Breast epithelium (tissue), 3 donors: ENCODE results near the gene CDK14.

Experiments used
- POLR2A ChIP-seq: fragments of 450-650 bp; IDR thresholded peaks from one replicate; pipeline ENCODE4 v1.6.1; 2016; ENCODE audit warnings: antibody characterized with exemption, mild to moderate bottlenecking, moderate library complexity
- POLR2AphosphoS5 ChIP-seq, 3 donors: sonication (generic); formaldehyde crosslinking; IDR thresholded peaks; one replicate each; pipeline ENCODE4 v1.6.1; 2017; ENCODE audit warnings: antibody characterized with exemption in 3 of 3
- TF ChIP-seq, protein P1 (sequence below), 3 donors: fragments of 450-650 bp; IDR thresholded peaks; one replicate each; pipeline ENCODE4 v1.5.1; 2016 to 2017; ENCODE audit warnings: antibody characterized with exemption in 3 of 3, mild to moderate bottlenecking in 3 of 3, moderate library complexity in 3 of 3

DNA sequence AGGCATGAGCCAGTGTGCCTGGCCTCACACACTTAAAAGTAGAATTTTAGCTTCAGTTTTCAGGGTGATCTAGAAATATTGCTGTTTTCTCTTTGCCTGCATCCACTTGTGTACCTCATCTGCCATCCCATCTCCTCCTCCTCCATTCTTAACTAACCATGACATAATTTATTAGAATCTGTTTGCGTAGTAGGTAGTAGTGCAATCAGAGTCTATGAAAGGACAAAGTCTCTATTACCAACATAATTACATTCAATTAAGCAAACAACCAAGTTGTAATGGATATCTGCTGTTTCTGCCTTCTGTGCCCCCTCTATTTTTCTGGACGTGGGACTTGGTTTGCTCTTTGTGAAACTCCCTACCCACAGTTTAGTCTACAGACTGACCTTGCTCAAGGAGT, 72.9 kb downstream of the CDK14 start:
- TF ChIP-seq POLR2A = no peak
- TF ChIP-seq, protein P1, sequence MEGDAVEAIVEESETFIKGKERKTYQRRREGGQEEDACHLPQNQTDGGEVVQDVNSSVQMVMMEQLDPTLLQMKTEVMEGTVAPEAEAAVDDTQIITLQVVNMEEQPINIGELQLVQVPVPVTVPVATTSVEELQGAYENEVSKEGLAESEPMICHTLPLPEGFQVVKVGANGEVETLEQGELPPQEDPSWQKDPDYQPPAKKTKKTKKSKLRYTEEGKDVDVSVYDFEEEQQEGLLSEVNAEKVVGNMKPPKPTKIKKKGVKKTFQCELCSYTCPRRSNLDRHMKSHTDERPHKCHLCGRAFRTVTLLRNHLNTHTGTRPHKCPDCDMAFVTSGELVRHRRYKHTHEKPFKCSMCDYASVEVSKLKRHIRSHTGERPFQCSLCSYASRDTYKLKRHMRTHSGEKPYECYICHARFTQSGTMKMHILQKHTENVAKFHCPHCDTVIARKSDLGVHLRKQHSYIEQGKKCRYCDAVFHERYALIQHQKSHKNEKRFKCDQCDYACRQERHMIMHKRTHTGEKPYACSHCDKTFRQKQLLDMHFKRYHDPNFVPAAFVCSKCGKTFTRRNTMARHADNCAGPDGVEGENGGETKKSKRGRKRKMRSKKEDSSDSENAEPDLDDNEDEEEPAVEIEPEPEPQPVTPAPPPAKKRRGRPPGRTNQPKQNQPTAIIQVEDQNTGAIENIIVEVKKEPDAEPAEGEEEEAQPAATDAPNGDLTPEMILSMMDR (IDR thresholded peaks at IDR 0.05) = no peak
- TF ChIP-seq POLR2AphosphoS5 (IDR thresholded peaks at IDR 0.05) = no peak
